NCI-H345 treated with DMSO at 0.1 percent for 48 hours (cell line): ENCODE data around the gene RNF41.
"Not testable (repeated sequence)": the region's sequence is repeated elsewhere in the genome, so short reads cannot be mapped to it uniquely, and the experiment has no call there.

Experiments used
- DNase-seq: peaks from one replicate; lab custom pipeline; 2025; ENCODE audit not compliant: unreplicated experiment; lab: John Stamatoyannopoulos, UW

RNF41 gene

DNA sequence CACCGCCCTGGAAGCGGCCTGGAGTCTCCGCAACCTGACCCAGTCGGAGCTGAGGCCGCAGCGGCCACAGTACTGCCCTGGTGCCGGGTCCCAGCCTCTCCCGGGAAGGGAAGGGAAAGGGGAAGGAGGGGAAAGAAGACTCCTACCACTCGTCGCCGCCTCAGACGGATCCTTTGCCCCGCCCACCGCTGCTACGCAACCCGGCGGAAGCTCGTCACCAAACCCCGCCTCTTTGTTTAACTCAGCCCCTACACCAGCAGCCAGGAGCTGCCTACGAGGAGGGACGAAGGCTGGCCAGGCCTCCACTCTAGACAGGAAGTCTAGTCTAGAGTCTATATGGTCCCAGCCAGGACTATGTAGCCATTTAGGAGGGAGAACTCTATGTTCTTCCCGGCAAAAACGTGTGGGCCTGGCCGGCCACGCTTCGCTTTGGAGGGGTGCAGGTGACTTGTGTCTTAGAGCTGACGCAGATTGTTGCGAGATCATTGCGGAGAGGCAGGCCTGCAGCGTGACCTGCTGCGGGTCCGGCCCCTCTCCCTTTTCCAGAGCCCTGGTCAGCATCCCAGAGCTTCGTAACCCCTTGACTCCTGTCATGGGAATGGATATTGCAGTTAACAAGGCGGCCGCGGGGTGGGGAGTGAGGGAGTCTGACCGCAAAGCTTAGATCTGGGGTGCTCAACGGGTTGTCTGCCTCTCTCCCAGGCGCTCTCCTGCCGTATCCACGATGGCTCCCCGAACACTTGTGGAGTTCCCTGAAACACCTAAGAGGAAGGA lies at the start of gene RNF41:
Gene RNF41 (minus strand): TSS at position 166 of the 774 bp plus-strand sequence. CDS start 7,875 bp downstream, outside the sequence.
- peak; percentile 94 for DNase-seq

DNA sequence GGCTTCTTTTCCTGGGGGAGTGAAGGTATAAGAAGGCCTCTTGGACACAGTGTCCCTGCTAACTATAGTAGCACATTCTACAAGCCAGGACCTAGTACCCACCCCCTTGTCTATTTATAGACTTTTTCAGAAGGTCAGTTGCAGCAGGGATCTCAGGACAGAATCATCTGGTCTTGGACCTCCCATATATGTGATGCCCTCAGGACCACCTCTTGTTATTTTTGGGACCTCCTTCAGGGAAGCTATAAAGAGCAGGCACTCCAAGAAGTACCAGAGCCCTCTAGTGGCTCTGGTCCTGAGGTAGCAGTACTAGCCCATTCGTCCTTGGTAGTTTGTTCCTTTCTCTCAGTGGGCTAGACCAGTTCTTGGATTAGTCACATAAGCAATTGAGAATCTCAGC lies 49.3 kb upstream of the RNF41 start:
- no peak for DNase-seq

DNA sequence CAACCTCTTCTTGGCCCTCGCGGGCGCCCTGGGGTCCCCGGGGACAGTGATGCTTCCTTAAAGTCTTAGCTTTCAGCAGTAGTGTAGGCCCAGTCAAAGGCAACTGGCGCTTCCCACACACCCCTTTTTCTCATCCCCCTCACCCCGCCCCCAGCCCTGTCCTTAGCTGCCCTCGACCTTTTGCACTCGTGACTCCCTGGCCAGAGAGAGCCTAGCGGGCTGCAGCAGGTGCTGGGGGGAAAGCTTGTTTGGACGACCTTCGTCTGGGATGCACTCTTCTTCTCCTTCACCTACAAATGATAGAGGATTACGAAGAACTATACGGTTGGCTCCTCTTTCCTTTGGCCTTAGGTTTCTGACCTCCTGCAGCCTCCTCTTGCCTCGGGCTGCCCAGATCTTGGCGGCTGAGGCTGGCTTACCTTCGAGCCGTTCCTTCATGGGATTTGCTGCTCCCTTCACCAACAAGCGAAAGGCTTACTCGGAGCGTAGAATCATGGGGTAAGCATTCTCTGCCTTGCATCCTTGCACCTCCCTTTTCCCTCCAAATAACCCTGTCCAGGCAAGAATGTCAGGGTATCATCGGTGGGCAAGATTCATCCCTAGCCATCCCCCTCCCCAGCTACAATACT lies 45.8 kb upstream of the RNF41 start:
- DNase-seq: no peak

DNA sequence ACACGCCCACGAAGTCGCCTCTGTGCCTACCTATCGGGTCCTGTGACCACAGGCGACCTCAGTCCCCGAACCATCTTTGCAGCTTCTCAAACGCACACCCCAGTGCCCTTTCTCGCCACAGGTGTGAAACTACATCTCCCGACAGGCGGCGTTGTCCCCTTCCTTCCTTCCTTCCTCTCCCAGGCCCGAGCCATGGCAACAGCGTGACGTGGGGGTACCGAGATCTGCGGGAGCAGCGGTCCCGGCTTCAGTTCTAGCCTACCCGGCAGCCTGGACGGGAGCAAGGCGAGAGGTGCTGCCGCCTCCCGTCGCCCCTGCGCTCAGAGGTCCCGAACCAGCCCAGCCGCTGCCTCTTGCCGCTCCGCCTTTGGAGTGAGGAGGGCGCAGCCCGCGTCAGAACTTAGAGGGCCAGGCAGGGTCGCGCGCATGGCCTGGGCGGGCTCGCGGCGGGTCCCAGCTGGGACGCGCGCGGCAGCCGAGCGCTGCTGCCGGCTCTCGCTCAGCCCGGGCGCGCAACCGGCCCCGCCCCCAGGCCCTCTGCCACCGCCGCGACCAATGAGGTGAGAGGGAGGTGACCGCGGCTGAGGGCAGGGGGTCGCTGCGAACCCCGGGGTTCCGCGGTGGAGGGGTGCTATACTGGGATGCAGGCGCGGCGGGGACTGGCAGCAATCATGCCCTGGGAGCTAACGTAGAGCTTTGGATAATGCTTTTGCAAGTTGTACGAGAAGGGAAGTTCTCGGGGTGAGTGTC lies 45.1 kb upstream of the RNF41 start, which contains the start of gene COQ10A:
Gene COQ10A (plus strand): TSS at position 250 of the 750 bp plus-strand sequence. CDS start 177 bp downstream, at position 427.
- peak; percentile 82 for DNase-seq

DNA sequence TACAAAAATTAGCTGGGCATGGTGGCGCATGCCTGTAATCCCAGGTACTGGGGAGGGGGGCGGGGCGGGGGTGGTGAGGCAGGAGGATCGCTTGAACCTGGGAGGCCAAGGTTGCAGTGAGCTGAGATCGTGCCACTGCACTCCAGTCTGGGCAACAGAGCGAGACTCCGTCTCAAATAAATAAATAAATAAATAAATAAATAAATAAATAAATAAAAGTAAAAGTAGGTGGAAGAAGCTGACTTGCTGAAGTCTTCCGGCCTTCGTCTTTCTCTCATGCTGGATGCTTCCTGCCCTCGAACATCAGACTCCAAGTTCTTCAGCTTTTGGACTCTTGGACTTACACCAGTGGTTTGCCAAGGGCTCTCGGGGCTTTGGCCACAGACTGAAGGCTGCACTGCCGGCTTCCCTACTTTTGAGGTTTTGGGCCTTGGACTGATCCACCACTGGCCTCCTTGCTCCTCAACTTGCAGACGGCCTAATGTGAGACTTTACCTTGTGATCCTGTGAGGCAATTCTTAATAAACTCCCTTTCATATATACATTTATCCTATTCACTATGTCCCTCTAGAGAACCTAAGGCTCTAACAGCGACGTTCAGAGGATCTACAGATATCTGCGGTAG lies 44.5 kb upstream of the RNF41 start:
- not testable (repeated sequence) for DNase-seq

DNA sequence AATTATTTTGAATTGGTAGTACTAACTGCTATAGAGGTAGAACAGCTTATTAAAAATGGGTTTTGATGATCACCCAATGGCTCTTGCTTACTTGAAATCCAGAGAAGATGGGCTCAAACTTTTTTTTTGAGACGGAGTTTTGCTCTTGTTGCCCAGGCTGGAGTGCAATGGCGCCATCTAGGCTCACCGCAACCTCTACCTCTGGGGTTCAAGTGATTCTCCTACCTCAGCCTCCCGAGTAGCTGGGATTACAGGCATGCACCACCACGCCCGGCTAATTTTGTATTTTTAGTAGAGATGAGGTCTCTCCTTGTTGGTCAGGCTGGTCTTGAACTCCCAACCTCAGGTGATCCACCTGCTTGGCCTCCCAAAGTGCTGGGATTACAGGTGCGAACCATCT lies 41.2 kb upstream of the RNF41 start:
- not testable (repeated sequence) for DNase-seq

DNA sequence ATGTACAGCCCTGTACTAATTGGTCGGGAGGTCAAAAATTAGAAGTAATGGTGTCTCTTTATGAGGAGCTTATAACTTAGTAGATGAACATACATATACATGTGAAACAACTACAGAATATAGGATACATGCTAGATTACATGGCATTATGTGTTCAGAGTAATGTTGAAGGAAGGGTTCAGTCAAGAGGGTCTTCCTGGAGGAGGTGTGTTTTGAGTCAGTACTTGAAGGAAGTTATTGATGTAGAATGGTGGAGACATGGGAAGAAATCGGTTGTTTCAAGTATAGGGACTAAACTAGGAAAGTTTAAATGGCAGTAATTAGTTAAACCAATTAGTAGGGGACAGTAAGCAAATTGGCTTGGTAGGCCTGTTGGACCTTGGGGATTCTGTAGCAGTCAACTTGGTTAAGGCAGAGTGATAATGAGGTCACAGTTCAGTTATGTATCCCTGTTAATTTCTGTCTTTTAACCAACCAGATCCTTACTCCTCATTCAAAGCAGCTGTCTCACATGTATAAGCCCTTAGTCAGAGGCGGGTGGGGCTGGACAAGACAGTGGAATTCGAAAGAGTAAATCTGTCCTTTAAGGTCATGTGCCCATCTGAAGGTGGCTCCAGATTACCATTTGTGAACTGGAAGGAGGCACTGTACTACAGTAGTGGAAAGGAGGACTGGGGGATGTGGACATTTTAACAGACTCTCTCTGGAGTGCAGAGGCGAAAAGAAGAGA lies 39.9 kb upstream of the RNF41 start:
- DNase-seq: no peak

DNA sequence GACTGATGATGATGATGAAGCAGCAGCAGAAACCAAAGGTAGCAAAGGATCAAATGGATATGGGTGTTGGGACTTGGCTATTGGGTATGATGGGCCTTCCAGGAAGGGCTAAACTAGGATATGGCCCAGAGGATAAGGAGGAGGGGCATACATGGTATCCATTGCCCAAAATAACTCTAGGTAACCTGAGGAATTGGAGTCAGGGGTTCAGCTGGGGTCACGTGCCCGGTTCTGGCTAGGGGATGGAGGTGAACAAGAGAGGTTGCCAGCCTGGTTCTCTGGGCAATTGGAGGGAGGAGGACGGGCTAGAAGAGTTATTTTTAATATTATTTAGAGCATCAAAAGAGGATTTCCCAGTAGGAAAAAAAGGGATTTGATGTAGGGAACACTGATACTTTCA lies 39.2 kb upstream of the RNF41 start:
- no peak for DNase-seq

DNA sequence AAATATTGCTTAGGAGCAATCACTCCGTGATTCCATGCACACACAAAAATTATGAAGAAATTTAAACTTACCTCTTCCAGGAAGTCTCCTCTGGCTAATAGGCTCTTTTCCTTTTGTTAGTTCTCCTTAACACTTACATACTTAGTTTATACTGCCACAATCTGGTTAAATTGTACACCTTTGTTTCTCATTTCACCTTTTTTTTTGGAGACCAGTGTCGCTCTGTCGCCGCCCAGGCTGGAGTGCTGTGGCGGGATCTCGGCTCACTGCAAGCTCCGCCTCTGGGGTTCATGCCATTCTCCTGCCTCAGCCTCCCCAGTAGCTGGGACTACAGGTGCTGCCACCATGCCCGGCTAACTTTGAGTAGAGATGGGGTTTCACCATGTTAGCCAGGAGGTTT lies 38.7 kb upstream of the RNF41 start:
- no peak for DNase-seq

DNA sequence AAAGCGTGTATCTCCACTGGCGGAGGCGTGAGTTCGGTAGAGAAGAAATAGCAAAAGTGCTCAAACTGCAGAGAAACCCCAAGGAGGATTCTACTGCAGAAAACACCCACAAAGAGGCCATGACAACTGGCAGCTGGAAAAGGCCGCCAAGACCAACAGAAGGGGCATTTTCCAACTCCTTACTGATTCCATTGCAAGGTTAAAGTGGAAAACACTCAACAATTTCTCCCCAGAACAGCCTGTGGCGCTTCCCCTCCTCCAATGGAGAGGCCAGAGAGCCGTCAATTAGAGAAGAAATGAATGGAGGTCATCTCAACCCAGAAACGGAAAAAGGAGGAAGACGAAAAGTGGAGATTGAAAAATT lies 37.1 kb upstream of the RNF41 start:
- no peak for DNase-seq

DNA sequence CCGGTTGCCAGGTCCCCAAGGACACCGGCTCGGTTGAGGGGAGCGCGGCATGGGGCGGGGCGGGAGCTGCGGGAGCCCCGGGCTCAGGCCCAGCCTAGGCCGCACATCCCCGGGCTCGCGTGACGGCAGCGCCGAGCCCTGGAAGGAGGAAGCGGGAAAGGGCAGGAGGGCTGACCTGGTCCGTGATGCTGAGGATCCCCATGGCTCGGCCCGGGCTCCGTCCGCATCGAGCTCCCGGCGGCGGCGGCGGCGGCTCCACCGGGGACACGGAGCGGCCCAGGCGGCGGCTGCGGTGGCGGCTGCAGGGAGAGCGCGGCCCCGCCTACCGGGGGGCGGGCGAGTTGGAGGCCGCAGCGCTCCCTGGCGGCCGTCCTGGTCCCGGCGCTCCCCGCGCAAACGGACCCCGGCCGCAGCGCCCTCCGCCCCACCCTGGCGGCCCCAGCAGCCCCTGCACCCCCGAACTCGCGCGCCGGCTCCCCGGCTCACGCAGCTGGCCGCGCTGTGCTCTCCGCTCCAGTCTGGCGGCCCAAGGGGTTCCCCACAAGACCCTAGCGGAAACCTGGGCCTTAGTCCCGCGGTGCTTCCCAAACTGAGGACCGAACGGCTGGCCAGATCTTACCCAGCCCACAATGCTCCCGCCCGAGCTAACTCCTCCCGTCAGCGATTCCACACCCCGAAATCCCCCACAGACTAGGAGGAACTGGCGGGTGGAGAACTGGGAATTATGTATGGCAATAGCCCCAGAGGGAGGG lies 36.5 kb upstream of the RNF41 start, which contains the start of gene ANKRD52:
Gene ANKRD52 (minus strand): TSS at position 317 of the 752 bp plus-strand sequence. CDS start 115 bp downstream, at position 202.
- DNase-seq: peak; percentile 71

DNA sequence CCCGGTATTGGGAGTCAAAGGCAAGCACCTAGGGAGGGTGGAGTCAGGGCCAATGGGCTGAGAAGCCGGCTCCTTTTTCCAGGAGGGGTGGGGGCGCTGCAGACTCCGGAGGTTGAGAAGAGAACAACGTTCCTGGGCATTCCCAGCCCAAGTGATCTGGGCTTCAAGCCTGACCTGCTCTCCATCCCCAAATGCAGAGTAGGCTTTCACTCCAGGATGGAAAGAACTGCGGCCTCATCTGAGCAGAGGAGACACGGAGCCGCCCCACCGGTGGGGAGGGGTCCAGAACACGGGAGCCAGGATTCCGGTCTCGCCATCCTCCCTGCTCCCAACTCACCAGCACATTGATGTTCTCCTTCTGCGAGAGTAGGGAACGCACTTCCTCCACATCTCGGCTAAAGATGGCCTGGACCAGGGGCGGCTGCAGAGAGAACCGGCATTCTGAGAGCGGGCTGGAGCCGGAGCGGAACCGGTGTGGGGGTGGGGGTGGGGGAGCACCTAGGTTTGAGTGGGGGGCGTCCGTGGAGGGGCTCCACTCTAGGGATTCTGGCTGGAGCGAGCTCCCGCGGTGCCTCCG lies 35.9 kb upstream of the RNF41 start:
- peak; percentile 15 for DNase-seq

DNA sequence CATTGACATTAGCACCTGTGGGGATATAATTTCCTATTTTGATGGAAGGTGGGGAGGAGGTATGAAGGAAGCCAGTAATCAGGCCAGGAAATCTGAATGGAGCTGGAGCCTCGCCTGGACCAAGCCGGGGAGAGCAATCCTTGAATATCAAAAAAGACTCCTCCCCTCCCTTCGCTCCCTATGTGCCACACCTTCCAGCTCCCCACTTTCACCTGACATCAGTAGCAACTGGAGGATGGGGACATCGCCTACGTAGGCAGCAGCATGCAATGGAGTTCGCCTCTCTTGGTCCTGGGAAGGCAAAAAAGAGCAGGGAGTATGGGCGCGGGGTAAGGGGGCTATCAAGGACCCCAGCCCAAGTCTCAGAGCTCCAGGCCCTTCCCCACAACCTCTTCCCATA lies 35.3 kb upstream of the RNF41 start:
- DNase-seq: no peak

DNA sequence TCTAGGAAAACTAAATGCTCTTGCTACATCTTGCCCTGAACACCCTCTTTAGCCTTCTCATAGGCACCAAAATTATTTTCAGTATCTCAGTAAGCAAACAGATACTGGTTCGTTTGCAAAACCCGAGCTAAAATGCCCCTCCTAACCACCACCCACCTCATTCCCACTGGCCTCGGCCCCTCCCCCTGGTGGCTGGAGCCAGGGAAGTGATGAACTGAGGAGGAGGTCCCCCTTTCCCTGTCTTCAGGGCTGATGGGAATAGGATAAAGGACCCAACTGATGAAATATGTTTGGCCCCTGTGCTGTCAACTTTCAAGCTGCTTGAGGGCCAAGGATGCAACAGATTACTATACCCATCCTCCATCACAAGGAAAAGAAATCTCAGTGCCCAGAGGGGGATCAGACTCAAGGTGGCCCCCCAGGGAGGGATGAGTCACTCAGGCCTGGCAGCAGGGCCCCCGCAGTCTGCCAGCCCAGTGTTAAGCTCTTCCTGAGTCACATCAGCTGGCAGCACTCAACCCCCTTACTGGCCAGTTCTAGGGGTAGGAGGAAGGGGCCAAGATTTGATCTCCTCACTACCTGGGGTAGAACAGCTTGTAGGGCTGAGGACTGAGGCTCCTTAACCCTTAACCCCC lies 34.7 kb upstream of the RNF41 start:
- no peak for DNase-seq

DNA sequence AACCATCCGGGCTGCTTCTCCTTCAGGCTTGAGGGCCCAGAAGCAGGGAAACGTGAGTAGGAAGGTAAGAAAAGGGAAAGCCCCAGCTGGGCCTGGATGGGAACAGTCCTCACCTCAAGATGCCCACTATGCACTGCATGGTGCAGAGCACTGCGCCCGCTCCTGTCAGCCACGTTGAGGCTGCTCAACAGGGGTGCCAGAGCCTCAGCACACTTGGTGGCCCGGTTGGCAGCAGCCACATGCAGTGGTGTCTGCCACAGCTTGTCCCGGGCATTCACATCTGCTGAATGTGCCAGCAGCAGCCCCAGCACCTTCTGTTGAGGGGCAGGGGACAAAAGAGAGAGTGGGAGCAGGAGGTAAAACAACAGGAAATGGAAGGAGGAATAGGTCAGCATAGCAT lies 33.9 kb upstream of the RNF41 start:
- no peak for DNase-seq

DNA sequence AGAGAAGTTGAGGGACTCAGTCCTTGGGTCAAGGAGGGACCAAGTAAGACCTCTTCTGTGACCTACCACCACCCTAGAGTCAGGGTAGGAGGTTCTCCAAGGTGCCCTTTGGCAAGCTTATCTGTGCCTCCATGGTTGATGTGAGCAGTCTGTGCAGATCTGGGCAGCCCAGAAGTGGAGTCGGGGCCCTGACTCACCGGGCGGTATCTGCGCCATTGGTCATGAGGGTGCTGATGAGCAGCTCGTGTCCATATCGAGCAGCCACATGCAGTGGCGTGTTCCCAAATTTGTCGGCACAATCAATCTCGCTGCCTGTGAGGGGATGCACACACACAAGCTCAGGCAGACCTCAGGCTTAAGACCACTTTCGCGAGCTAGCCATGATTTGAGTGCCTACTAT lies 31.4 kb upstream of the RNF41 start:
- no peak for DNase-seq

DNA sequence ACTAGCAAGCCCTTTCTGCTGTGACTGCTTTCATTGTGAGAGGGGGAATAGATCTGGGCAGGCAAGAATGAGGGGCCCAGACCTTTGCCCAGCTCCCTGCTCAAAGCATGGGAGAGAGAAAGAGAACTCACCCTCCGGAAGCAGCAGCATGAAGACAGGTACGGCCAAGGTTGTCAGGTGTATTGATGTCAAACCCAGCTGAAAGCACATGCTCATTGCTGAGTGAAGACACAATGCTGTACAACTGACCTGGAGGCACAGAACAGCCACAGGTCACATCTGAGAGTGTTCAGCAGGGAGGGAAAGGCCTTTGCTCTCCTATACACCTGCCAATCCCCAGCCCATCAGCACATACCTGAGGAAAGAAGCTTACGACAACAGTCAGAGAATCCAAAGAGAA lies 30.9 kb upstream of the RNF41 start:
- DNase-seq: no peak

DNA sequence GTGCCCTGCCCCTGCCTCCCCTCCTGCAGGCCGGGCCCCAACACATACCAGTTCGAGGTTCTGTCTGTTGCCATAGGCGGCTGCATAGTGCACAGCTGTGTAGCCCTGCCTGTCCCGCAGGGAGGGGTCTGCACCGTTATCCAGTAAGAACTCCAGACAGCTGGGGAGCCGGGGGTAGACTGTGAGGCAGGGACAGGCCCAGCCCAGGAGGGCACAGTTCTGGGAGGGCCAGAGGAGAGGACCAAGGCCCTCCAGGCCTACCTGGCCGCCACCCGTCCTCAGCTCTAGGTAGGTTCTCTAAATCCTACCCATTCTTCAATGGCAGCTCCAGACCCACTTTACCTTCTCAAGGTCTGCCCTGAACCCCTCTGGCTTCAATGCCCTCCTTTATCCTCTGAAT lies 27.0 kb upstream of the RNF41 start:
- DNase-seq: no peak

DNA sequence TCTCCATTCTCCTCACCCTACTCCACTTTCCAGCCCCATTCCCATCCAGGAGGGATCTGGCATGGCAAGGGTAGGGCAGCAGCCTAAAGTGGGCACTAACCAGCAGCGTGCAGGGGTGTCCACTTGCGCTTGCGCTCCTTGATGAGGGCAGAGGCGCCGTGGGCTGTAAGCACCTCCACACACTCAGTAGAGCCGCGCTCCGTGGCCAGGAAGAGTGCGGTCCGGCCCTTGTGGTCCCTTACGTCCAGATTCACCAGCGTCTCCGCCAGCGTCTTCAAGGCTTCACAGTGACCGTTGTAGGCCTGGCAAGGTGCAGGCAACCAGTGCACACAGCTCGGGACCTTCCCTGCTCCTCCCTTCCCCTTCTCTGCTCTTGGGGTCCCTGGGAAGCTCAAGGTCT lies 26.2 kb upstream of the RNF41 start:
- no peak for DNase-seq
